ENCODE results near the gene NOS3. TPM values are rescaled to one million over a fixed set of nuclear protein-coding genes. Genes with fewer than 3 reads are reported as not detected.
"Not testable (repeated sequence)": the region's sequence is repeated elsewhere in the genome, so short reads cannot be mapped to it uniquely, and the experiment has no call there.

The NOS3 gene
- polyA plus RNA-seq, 3 donors: 0.26 to 0.72 (median 0.39) TPM

DNA sequence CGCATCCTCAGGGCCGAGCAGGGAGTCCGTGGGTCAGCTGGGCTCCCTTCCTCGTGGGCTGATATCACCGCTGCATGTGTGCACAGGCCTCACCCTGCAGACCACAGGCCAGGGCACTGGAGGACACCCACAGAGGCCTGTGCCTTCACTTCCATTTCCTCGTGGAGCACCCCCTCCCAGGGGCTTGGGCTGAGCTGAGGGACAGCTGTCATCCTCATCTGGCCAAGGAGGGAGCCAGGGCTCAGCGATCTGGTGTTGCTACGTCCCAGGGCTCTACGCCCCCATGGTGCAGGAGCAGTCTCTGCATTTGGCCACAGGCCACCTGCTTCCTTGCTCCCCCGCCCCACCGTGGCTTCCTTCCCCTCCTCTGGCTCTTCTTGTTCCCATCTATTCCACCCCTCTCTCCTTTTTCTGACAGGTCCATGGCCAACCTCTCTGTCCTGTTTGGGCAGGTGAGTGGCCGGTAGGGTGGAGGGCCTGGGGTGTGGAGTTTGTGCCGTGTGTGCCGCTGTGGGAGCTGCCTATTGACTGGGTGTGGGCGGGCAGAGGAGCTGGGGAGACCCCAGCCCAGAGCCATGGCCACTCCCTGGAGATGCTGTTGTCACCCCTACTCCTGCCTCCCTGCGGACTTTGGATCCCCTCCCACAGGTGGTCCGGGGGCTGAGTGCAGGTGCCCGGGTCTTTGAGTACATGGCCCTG, 49.2 kb downstream of the NOS3 start:
- peaks cover 20 to 26% of the 10 kb centered on the region in 2 donors for H3K36me3 ChIP-seq (replicated peaks in 1 of 2; ENCODE audit: control insufficient read depth in 1 of 2, insufficient read depth in 2 of 2, low read length in 2 of 2)
- intact Hi-C loops (cut with micrococcal nuclease): loop anchor here in 1 of 2 donors (10.0 kb wide), 1 partner anchor 55 kb away; no protein-coding TSS in a partner anchor
- WGBS (ENCODE audit: insufficient coverage): 56% methylated on average over 13 of the region's 18 CpGs
- TF ChIP-seq, protein P1, sequence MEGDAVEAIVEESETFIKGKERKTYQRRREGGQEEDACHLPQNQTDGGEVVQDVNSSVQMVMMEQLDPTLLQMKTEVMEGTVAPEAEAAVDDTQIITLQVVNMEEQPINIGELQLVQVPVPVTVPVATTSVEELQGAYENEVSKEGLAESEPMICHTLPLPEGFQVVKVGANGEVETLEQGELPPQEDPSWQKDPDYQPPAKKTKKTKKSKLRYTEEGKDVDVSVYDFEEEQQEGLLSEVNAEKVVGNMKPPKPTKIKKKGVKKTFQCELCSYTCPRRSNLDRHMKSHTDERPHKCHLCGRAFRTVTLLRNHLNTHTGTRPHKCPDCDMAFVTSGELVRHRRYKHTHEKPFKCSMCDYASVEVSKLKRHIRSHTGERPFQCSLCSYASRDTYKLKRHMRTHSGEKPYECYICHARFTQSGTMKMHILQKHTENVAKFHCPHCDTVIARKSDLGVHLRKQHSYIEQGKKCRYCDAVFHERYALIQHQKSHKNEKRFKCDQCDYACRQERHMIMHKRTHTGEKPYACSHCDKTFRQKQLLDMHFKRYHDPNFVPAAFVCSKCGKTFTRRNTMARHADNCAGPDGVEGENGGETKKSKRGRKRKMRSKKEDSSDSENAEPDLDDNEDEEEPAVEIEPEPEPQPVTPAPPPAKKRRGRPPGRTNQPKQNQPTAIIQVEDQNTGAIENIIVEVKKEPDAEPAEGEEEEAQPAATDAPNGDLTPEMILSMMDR (IDR thresholded peaks at IDR 0.05): no peak
- H3K4me2 ChIP-seq (replicated peaks; ENCODE audit: extremely low read depth, low read length, poor library complexity, severe bottlenecking): no peak overlapping the region
- no peak overlapping the region for H3K9ac ChIP-seq (ENCODE audit: insufficient read depth, low read length, poor library complexity, severe bottlenecking)
- Mint-ChIP-seq H3K9me3 (peaks cover 0 to 2% (median 0%) of the 10 kb centered on the region in 7 donors), H3K27me3 (ENCODE audit: low read depth in 3 of 3) (peaks cover 0 to 6% (median 0%) of the 10 kb centered on the region in 3 donors), H3K27ac (peak overlapping the region in 4 of 7 donors; percentile 48 to 84 (median 78)), H3K36me3 (peaks cover 20 to 46% of the 10 kb centered on the region in 2 donors), H3K4me3 (peak overlapping the region in 1 of 2 donors; percentile 24), H3K4me1 (peaks cover 17% of the 10 kb centered on the region)
- H3K27me3 ChIP-seq (ENCODE audit: control insufficient read depth in 2 of 2, insufficient read depth in 2 of 2, low read length in 2 of 2): no peaks in the 10 kb centered on the region
- H4K20me1 ChIP-seq (ENCODE audit: insufficient read depth, low read length): no peaks in the 10 kb centered on the region
- no peak overlapping the region for H2AFZ ChIP-seq (ENCODE audit: insufficient read depth, low read depth, low read length, poor library complexity, severe bottlenecking)
- H3K27ac ChIP-seq (ENCODE audit: low read depth in 1 of 2, low read length in 2 of 2): peak overlapping the region in 1 of 2 donors; percentile 11
- no peaks in the 10 kb centered on the region for H3K79me2 ChIP-seq (ENCODE audit: insufficient read depth, low read length)
- peaks cover 10 to 15% of the 10 kb centered on the region in 2 donors for H3K4me1 ChIP-seq (ENCODE audit: control insufficient read depth in 1 of 2, insufficient read depth in 2 of 2, low read length in 2 of 2)
- peak in 1 of 3 donors; percentile 17 for DNase-seq
- H3K4me3 ChIP-seq (replicated peaks in 1 of 3; ENCODE audit: low read depth in 2 of 3, low read length in 3 of 3): no peak overlapping the region
- H3K9me3 ChIP-seq (replicated peaks in 1 of 2; ENCODE audit: control insufficient read depth in 1 of 2, insufficient read depth in 1 of 2, low read length in 2 of 2): no peaks in the 10 kb centered on the region

DNA sequence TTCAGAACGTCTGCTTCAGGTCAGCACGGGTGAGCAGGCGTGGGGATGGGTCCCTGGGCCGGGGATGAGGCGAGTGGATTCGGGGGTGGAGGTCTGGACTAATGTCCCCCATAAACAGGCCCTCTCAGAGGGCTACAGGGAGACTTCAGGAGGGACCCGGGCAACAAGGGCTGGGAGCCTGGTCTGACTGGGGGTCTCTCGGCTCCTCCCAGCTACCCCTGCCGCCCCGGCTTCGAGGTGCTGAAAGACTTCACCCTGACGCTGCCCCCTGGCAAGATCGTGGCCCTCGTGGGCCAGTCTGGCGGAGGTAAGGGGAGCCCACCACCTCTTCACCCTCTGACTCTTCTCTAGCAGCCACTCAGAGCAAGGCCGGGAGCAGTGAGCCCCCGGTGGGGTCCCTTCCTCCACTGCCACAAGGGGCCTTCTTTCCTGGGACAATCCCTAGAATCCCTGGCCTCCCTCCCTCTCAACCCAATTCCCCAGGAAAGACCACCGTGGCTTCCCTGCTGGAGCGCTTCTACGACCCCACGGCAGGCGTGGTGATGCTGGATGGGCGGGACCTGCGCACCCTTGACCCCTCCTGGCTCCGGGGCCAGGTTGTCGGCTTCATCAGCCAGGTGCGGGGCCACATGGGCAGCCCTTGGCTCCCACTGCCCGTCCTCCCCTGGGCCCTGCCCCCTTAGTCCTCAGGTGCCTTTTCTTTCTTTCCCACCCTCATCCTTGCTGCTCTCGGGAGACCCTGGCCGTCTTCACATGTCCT, 50.0 kb downstream of the NOS3 start:
- H3K9me3 Mint-ChIP-seq: peaks cover 0 to 2% (median 0%) of the 10 kb centered on the region in 7 donors
- peaks cover 17% of the 10 kb centered on the region for H3K4me1 Mint-ChIP-seq
- peak overlapping the region in 2 of 7 donors; percentile 56 to 74 for H3K27ac Mint-ChIP-seq
- peaks cover 0 to 6% (median 0%) of the 10 kb centered on the region in 3 donors for H3K27me3 Mint-ChIP-seq (ENCODE audit: low read depth in 3 of 3)
- no peak overlapping the region for H3K4me2 ChIP-seq (replicated peaks; ENCODE audit: extremely low read depth, low read length, poor library complexity, severe bottlenecking)
- DNase-seq: no peak
- H3K36me3 Mint-ChIP-seq: peaks cover 19 to 44% of the 10 kb centered on the region in 2 donors
- intact Hi-C loops (cut with micrococcal nuclease): no loop called here
- no peaks in the 10 kb centered on the region for H3K79me2 ChIP-seq (ENCODE audit: insufficient read depth, low read length)
- peaks cover 13 to 18% of the 10 kb centered on the region in 2 donors for H3K36me3 ChIP-seq (replicated peaks in 1 of 2; ENCODE audit: control insufficient read depth in 1 of 2, insufficient read depth in 2 of 2, low read length in 2 of 2)
- H3K9ac ChIP-seq (ENCODE audit: insufficient read depth, low read length, poor library complexity, severe bottlenecking): no peak overlapping the region
- TF ChIP-seq, protein P1 (IDR thresholded peaks at IDR 0.05): no peak
- no peak overlapping the region for H3K4me3 Mint-ChIP-seq
- no peak overlapping the region for H3K4me3 ChIP-seq (replicated peaks in 1 of 3; ENCODE audit: low read depth in 2 of 3, low read length in 3 of 3)
- H4K20me1 ChIP-seq (ENCODE audit: insufficient read depth, low read length): no peaks in the 10 kb centered on the region
- no peaks in the 10 kb centered on the region for H3K9me3 ChIP-seq (replicated peaks in 1 of 2; ENCODE audit: control insufficient read depth in 1 of 2, insufficient read depth in 1 of 2, low read length in 2 of 2)
- peaks cover 10 to 15% of the 10 kb centered on the region in 2 donors for H3K4me1 ChIP-seq (ENCODE audit: control insufficient read depth in 1 of 2, insufficient read depth in 2 of 2, low read length in 2 of 2)
- no peak overlapping the region for H2AFZ ChIP-seq (ENCODE audit: insufficient read depth, low read depth, low read length, poor library complexity, severe bottlenecking)
- H3K27ac ChIP-seq (ENCODE audit: low read depth in 1 of 2, low read length in 2 of 2): no peak overlapping the region
- no peaks in the 10 kb centered on the region for H3K27me3 ChIP-seq (ENCODE audit: control insufficient read depth in 2 of 2, insufficient read depth in 2 of 2, low read length in 2 of 2)
- WGBS (ENCODE audit: insufficient coverage): 96% methylated on average over 26 of the region's 30 CpGs

DNA sequence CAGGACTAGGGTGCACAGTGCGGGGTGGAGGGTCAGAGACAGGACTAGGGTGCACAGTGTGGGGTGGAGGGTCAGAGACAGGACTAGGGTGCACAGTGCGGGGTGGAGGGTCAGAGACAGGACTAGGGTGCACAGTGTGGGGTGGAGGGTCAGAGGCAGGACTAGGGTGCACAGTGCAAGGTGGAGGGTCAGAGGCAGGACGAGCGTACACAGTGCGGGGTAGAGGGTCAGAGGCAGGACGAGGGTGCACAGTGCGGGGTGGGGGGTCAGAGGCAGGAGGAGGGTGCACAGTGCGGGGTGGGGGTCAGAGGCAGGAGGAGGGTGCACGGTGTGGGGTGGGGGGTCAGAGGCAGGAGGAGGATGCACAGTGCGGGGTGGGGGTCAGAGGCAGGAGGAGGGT, 52.6 kb downstream of the NOS3 start:
- H3K4me2 ChIP-seq (replicated peaks; ENCODE audit: extremely low read depth, low read length, poor library complexity, severe bottlenecking); H3K27me3 Mint-ChIP-seq (ENCODE audit: low read depth in 3 of 3); H2AFZ ChIP-seq (ENCODE audit: insufficient read depth, low read depth, low read length, poor library complexity, severe bottlenecking); H3K4me3 ChIP-seq (replicated peaks in 1 of 3; ENCODE audit: low read depth in 2 of 3, low read length in 3 of 3); H3K9me3 ChIP-seq (replicated peaks in 1 of 2; ENCODE audit: control insufficient read depth in 1 of 2, insufficient read depth in 1 of 2, low read length in 2 of 2); intact Hi-C loops (cut with micrococcal nuclease); H3K27me3 ChIP-seq (ENCODE audit: control insufficient read depth in 2 of 2, insufficient read depth in 2 of 2, low read length in 2 of 2); H3K4me3 Mint-ChIP-seq; H3K27ac Mint-ChIP-seq; H3K36me3 ChIP-seq (replicated peaks in 1 of 2; ENCODE audit: control insufficient read depth in 1 of 2, insufficient read depth in 2 of 2, low read length in 2 of 2); H3K9me3 Mint-ChIP-seq; H3K9ac ChIP-seq (ENCODE audit: insufficient read depth, low read length, poor library complexity, severe bottlenecking); H3K79me2 ChIP-seq (ENCODE audit: insufficient read depth, low read length); H4K20me1 ChIP-seq (ENCODE audit: insufficient read depth, low read length); H3K27ac ChIP-seq (ENCODE audit: low read depth in 1 of 2, low read length in 2 of 2); DNase-seq: not testable (repeated sequence)
- WGBS (ENCODE audit: insufficient coverage): 87% methylated on average over 10 of the region's 10 CpGs
- Mint-ChIP-seq H3K36me3 (peaks cover 10 to 25% of the 10 kb centered on the region in 2 donors), H3K4me1 (peaks cover 17% of the 10 kb centered on the region)
- H3K4me1 ChIP-seq (ENCODE audit: control insufficient read depth in 1 of 2, insufficient read depth in 2 of 2, low read length in 2 of 2): peaks cover 10 to 15% of the 10 kb centered on the region in 2 donors

All from CD14-positive monocyte (primary cell).